Measurements from ENCODE around the gene IL34. TPM values are rescaled to one million over a fixed set of nuclear protein-coding genes. Genes with fewer than 3 reads are reported as not detected.

The IL34 gene
- total RNA-seq, 2 donors from 2014 or later = 3.0 to 5.6 TPM

DNA sequence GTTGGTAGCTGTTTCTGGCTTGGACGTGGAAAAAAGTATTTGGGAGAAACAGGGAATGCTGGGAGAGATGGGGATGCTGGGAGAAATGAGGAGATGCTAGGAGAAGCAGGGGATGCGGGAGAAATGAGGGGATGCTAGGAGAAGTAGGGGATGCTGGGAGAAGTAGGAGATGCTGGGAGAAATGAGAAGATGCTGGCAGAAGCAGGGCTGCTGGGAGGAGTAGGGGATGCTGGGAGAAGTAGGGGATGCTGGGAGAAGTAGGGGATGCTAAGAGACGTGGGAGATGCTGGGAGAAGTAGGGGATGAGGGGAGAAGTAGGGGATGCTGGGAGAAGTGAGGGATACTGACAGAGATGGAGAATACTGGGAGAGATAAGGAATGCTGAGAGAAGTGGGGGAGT is 45.6 kb upstream of the IL34 start:
- no peaks in the 10 kb centered on the region for H3K9me3 Mint-ChIP-seq
- Histone ChIP-seq H3K9ac (ENCODE audit: extremely low read depth, low read length, poor library complexity, severe bottlenecking) (no peak overlapping the region), H3K36me3 (ENCODE audit: control insufficient read depth, insufficient read depth, low read length) (no peaks in the 10 kb centered on the region), H3K9me3 (ENCODE audit: control insufficient read depth, low read length) (no peaks in the 10 kb centered on the region), H3K4me3 (ENCODE audit: low read length) (no peak overlapping the region), H3K4me1 (ENCODE audit: control insufficient read depth, insufficient read depth, low read length) (no peaks in the 10 kb centered on the region), H3K27ac (ENCODE audit: low read depth, low read length) (no peak overlapping the region), H3K27me3 (ENCODE audit: control insufficient read depth, insufficient read depth, low read length, poor library complexity, severe bottlenecking) (no peaks in the 10 kb centered on the region)
- H3K4me1 Mint-ChIP-seq = no peaks in the 10 kb centered on the region
- no peak overlapping the region for H3K4me3 Mint-ChIP-seq
- peaks cover 22% of the 10 kb centered on the region for H3K27me3 Mint-ChIP-seq (ENCODE audit: insufficient read depth)
- TF ChIP-seq, protein P1, sequence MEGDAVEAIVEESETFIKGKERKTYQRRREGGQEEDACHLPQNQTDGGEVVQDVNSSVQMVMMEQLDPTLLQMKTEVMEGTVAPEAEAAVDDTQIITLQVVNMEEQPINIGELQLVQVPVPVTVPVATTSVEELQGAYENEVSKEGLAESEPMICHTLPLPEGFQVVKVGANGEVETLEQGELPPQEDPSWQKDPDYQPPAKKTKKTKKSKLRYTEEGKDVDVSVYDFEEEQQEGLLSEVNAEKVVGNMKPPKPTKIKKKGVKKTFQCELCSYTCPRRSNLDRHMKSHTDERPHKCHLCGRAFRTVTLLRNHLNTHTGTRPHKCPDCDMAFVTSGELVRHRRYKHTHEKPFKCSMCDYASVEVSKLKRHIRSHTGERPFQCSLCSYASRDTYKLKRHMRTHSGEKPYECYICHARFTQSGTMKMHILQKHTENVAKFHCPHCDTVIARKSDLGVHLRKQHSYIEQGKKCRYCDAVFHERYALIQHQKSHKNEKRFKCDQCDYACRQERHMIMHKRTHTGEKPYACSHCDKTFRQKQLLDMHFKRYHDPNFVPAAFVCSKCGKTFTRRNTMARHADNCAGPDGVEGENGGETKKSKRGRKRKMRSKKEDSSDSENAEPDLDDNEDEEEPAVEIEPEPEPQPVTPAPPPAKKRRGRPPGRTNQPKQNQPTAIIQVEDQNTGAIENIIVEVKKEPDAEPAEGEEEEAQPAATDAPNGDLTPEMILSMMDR (conservative IDR thresholded peaks at IDR 0.05) = no peak
- no peak for DNase-seq
- WGBS, 2 experiments (ENCODE audit: insufficient coverage in 1 of 2, insufficient read length in 1 of 2) = 90 to 93% methylated on average over 3 of the region's 3 CpGs
- H3K27ac Mint-ChIP-seq = no peak overlapping the region
- H3K36me3 Mint-ChIP-seq (ENCODE audit: low read depth) = no peaks in the 10 kb centered on the region

GRCh38 chr16:70601576-70602575 is 44.5 kb upstream of the IL34 start:
- no peaks in the 10 kb centered on the region for H3K27me3 ChIP-seq (ENCODE audit: control insufficient read depth, insufficient read depth, low read length, poor library complexity, severe bottlenecking)
- DNase-seq = no peak
- no peaks in the 10 kb centered on the region for H3K36me3 ChIP-seq (ENCODE audit: control insufficient read depth, insufficient read depth, low read length)
- H3K27me3 Mint-ChIP-seq (ENCODE audit: insufficient read depth) = peaks cover 26% of the 10 kb centered on the region
- H3K9me3 Mint-ChIP-seq = no peaks in the 10 kb centered on the region
- H3K4me1 Mint-ChIP-seq = no peaks in the 10 kb centered on the region
- no peak overlapping the region for H3K27ac Mint-ChIP-seq
- 90 to 96% methylated on average over 6 to 8 of the region's 8 CpGs for WGBS, 2 experiments (ENCODE audit: insufficient coverage in 1 of 2, insufficient read length in 1 of 2)
- H3K27ac ChIP-seq (ENCODE audit: low read depth, low read length) = no peak overlapping the region
- H3K9ac ChIP-seq (ENCODE audit: extremely low read depth, low read length, poor library complexity, severe bottlenecking) = no peak overlapping the region
- H3K9me3 ChIP-seq (ENCODE audit: control insufficient read depth, low read length) = no peaks in the 10 kb centered on the region
- TF ChIP-seq, protein P1 (conservative IDR thresholded peaks at IDR 0.05) = no peak
- H3K36me3 Mint-ChIP-seq (ENCODE audit: low read depth) = no peaks in the 10 kb centered on the region
- H3K4me1 ChIP-seq (ENCODE audit: control insufficient read depth, insufficient read depth, low read length) = no peaks in the 10 kb centered on the region
- no peak overlapping the region for H3K4me3 Mint-ChIP-seq
- no peak overlapping the region for H3K4me3 ChIP-seq (ENCODE audit: low read length)

DNA sequence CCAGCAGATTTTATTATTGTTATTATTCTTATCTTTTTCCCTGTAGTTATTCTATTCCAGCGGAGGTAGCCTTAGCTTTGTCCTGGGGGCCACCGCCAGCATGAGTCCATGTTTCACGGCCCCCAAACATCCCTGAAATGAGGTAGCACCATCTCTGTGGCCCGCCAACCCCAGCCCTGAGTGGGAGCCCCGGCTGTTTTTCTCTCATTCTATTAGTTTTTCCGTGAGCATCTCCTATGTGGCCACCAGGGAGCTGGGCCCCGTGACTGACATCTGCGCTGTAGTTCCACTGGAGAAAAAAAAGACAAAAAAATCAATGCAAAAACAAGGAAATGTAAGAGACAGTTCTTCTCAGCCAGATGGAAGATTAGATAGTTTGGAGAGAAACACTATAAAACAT is 43.5 kb upstream of the IL34 start:
- H3K4me1 ChIP-seq (ENCODE audit: control insufficient read depth, insufficient read depth, low read length) = no peaks in the 10 kb centered on the region
- TF ChIP-seq, protein P1 (conservative IDR thresholded peaks at IDR 0.05) = peak; percentile 43
- no peak overlapping the region for H3K27ac ChIP-seq (ENCODE audit: low read depth, low read length)
- no peak overlapping the region for H3K9ac ChIP-seq (ENCODE audit: extremely low read depth, low read length, poor library complexity, severe bottlenecking)
- Mint-ChIP-seq H3K27me3 (ENCODE audit: insufficient read depth) (peaks cover 29% of the 10 kb centered on the region), H3K27ac (no peak overlapping the region), H3K4me1 (no peaks in the 10 kb centered on the region), H3K36me3 (ENCODE audit: low read depth) (no peaks in the 10 kb centered on the region), H3K4me3 (no peak overlapping the region), H3K9me3 (no peaks in the 10 kb centered on the region)
- DNase-seq = no peak
- H3K36me3 ChIP-seq (ENCODE audit: control insufficient read depth, insufficient read depth, low read length) = no peaks in the 10 kb centered on the region
- WGBS, 2 experiments (ENCODE audit: insufficient coverage in 1 of 2, insufficient read length in 1 of 2) = 86 to 93% methylated on average over 5 to 8 of the region's 8 CpGs
- no peak overlapping the region for H3K4me3 ChIP-seq (ENCODE audit: low read length)
- H3K27me3 ChIP-seq (ENCODE audit: control insufficient read depth, insufficient read depth, low read length, poor library complexity, severe bottlenecking) = no peaks in the 10 kb centered on the region
- no peaks in the 10 kb centered on the region for H3K9me3 ChIP-seq (ENCODE audit: control insufficient read depth, low read length)
